ENCODE measurements around the gene FAM53C.

Gene FAM53C

GRCh38 chr5:138351056-138351455 lies 13.0 kb downstream of the FAM53C start:
- in situ Hi-C loops (cut with MboI; ENCODE audit: low sequenced_read_pairs): no loop called here

- in situ Hi-C loops (cut with MboI; ENCODE audit: low sequenced_read_pairs): no loop called here
Observed at GRCh38 chr5:138351517-138351916, 13.5 kb downstream of the FAM53C start.

GRCh38 chr5:138352071-138352721 lies 14.1 kb downstream of the FAM53C start, which contains the start of gene KDM3B:
TSS of gene KDM3B (plus strand) at chr5:138352685. CDS start at chr5:138352796, 111 bp downstream.
- in situ Hi-C loops (cut with MboI; ENCODE audit: low sequenced_read_pairs): no loop called here

DNA sequence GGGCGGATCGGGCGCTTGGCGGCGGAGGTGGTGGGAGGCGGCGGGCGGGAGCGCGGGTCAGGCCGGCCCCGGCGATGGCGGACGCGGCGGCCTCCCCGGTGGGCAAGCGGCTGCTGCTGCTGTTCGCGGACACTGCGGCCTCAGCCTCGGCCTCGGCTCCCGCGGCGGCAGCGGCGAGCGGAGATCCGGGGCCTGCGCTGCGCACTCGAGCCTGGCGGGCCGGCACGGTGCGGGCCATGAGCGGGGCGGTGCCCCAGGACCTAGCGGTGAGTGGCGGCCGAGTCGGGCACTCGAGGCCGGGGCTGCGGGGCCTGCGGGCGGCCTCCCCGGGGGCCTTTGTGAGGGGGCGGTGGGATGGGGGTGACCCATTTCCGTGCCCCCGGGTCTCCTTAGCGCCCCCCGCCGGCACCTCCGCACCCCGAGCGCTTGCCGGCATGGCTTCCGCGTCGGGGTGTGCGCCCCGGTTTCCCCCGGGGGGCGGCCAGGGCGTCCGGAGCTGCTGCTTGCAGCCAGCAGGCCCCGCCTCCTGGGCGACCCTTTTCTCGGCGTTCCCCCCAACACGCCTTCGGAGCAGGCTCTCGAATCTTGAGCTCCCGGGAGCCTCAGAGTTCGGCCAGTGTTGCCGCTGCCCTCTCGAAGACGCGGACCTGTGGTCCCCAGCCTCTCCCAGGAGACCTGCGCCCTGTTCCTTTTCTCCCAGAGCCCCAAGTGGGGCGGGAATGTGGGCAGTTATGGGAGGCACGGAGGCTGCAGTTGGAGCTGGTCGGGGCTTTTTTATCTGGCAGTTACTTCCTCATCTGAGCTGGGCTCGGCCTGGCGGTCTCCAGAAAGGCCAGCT lies 14.9 kb downstream of the FAM53C start:
- in situ Hi-C loops (cut with MboI; ENCODE audit: low sequenced_read_pairs): no loop called here

DNA sequence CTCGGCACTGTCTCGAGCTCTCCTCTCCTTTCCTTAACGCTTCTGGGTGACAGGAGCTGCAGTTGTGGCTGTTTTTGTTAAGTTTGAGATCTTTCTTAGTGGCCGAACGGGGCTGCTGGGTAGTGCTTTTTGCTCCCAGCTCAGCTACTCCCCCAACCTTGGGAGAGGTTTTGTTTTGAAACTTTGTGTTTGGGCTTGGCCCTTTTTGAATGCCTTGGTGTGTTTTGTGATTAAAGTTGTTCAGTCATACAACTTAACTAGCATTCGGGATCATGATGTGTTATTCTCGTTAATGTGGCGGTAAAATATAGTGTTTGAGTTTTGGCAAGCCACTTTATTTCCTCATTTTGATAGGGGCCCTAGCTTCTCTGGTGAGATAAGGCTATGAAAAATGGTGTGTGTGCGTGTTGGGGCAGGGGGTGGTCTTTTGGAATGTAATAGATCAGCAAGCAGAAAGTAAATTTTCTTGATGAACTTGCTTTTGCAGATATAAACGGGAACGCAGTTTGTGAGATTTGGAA lies 15.6 kb downstream of the FAM53C start:
- in situ Hi-C loops (cut with MboI; ENCODE audit: low sequenced_read_pairs): no loop called here

GRCh38 chr5:138354387-138354786 lies 16.3 kb downstream of the FAM53C start:
- in situ Hi-C loops (cut with MboI; ENCODE audit: low sequenced_read_pairs): no loop called here

- in situ Hi-C loops (cut with MboI; ENCODE audit: low sequenced_read_pairs): no loop called here
Observed at GRCh38 chr5:138354926-138355378, 16.9 kb downstream of the FAM53C start.

- in situ Hi-C loops (cut with MboI; ENCODE audit: low sequenced_read_pairs): no loop called here
Observed at GRCh38 chr5:138359621-138360020, 21.6 kb downstream of the FAM53C start.

DNA sequence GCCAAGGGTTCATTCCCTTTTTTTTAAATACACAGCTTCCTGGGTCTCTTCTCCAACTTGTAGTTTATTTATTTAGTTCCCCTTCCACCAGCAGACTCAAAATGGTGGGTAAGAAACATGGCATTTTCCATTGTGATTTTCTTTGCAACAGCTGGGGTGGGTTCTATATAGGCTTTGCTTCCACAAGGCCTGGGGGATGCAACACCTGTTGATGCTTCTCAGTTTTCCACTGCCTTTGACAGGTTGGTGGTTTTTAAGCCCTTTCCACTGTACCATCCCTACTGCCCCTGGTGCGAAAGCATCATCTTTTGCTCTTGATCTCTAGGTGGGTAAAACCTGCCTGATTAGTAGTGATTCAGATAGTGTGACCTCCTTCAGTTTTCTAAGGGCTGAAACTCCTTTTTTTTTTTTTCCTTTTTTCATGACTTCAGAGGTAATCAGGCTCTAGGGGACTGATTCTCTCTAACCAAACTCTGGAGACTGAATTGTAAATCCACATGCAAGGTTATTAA lies 22.9 kb downstream of the FAM53C start:
- in situ Hi-C loops (cut with MboI; ENCODE audit: low sequenced_read_pairs): no loop called here

DNA sequence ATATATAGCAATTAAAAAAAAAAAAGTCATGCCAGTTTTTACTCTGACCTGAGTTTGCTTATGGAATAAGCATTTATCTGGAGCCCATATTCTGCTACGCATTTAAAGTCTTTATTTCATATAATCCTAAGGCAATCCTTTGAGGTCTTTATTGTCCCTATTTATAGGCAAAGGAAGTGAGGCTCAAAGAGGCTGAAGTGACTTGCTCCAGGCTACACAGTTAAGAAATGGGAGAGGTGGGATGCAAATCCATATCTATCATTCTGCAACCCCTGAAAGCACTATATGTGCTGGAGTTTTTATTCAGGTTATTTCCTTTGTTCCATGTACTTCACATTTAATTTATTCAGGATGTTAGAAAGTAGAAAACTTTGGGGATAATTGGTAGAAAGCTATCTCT lies 26.5 kb downstream of the FAM53C start:
- in situ Hi-C loops (cut with MboI; ENCODE audit: low sequenced_read_pairs): no loop called here

DNA sequence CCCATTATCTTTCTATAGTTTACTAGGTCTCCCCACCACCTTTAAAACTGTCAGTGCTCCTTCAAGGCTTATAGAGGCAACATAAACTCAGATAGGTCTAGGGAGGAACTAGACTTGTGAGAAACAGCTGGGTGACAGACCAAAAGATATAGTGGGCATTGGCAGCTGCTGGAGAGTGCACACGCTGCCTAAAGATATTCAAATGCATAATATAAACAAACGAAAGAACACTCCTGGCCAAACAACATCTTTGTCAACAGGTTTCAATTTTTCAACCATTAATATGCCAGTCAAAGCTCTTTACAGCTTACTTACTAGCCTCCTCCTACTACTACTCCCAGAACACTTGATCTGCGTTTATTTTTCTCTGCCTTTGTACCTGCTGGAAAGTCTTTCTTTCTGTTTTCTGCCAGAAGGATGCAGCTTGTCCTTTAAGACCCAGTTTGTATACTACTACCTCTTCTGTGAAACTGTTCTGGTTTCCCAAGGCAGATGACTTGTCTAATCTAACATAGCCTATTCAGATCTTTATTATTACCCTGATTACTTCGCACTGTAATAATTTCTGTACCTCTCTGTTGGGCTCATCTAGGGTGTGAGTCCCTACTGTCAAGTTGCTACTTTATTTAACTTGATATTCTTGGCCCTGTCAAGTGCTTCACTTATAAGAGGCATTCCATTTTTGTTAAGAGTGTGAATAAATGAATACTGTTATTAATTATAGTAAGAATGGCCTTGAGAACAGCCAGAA lies 28.7 kb downstream of the FAM53C start:
- in situ Hi-C loops (cut with MboI; ENCODE audit: low sequenced_read_pairs): no loop called here

GRCh38 chr5:138369261-138369660 lies 31.2 kb downstream of the FAM53C start:
- in situ Hi-C loops (cut with MboI; ENCODE audit: low sequenced_read_pairs): no loop called here

- in situ Hi-C loops (cut with MboI; ENCODE audit: low sequenced_read_pairs): no loop called here
Observed at GRCh38 chr5:138369706-138370105, 31.6 kb downstream of the FAM53C start.

GRCh38 chr5:138370537-138370936 lies 32.5 kb downstream of the FAM53C start:
- in situ Hi-C loops (cut with MboI; ENCODE audit: low sequenced_read_pairs): no loop called here

DNA sequence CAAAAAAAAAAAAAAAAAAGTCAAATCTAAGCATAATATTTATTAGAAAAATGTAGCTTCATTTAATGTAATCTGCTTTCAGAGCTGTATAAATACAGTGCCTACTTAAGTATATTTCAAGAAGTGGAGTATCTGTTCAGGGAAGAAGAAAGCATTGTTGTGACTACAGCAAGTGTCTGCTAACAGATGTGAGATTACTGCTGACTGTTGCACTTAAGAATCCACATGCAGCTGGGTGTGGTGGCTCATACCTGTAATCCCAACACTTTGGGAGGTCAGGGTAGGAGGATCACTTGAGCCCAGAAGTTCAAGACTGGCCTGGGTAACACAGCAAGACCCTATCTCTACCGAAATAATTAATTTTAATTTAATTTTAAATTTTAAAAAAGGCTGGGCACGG lies 33.4 kb downstream of the FAM53C start:
- in situ Hi-C loops (cut with MboI; ENCODE audit: low sequenced_read_pairs): no loop called here

DNA sequence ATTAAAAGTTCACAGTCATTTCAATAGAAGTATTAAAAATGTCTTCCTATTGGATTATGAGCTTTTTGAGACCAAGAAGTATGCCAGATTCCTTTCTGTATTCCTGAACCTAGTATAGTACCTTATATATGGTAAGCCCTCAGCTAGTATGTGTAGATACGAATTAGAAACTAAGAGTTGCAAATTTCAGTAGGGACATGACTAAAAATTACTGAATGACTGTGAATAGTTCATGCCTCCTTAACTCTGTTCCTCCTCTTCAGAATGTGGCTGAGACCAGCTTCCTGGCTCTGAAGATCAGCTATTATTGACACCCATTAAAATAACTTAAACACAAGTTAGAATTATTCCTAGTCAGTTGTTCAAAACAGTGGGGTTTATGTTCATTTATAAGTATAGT lies 34.2 kb downstream of the FAM53C start:
- in situ Hi-C loops (cut with MboI; ENCODE audit: low sequenced_read_pairs): no loop called here

- in situ Hi-C loops (cut with MboI; ENCODE audit: low sequenced_read_pairs): no loop called here
Observed at GRCh38 chr5:138372653-138373052, 34.6 kb downstream of the FAM53C start.

DNA sequence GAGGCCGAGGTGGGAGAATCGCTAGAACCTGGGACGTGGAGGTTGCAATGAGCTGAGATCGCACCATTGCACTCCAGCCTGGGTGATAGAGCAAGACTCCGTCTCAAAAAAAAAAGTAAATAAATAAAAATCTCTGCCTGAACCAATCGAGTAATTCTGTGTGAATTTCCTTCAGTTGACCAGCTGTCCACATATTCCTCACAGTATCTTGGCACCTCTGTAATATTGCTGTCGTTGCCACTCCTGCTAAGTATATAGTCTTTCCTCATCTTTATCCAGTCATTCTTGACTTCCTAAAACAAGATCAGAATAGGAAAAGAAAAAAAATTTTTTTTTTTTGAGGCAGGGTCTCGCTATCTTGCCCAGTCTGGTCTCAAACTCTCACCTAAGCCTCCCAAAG lies 44.3 kb downstream of the FAM53C start:
- in situ Hi-C loops (cut with MboI; ENCODE audit: low sequenced_read_pairs): no loop called here

DNA sequence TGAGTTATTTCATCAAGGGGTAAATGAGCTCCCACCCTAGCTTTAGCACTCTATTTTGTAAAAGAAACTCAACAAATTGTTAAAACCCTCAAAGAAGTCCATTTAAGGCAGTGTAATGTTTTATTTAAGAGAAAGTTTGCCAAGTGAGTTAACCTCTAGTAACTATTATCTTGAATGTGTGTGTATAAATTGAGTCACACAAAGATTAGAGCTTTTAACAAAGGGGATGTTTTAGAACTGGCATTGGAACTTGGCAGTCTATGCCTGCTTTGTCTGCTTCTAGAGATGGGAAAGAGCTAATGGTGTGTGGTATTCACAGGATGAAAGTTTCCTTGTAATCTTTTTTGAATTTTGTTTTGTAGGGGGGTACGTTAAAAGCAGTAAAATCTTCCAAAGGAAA lies 47.6 kb downstream of the FAM53C start:
- in situ Hi-C loops (cut with MboI; ENCODE audit: low sequenced_read_pairs): no loop called here

- in situ Hi-C loops (cut with MboI; ENCODE audit: low sequenced_read_pairs): no loop called here
Observed at GRCh38 chr5:138386290-138386689, 48.2 kb downstream of the FAM53C start.

DNA sequence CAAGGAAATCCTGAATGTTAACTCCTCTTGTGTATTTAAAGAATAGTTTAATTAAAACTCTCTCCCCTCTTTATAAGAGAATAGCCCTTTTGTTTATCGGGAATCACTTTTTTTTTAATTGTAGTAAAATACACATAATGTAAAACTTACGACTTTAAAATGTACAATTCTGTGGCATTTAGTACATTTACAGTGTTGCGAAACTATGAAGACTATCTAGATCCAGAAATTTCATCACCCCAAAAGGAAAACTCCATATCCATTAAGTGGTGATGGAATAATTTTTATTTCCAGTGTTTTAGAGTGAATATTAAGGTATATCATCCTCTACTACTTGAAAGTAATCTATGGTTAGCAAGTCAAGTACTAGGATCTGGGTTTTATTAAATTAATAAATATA lies 51.3 kb downstream of the FAM53C start:
- in situ Hi-C loops (cut with MboI; ENCODE audit: low sequenced_read_pairs): no loop called here
